ENCODE measurements around the gene SNX12. TPM values are rescaled to one million over a fixed set of nuclear protein-coding genes. Genes with fewer than 3 reads are reported as not detected.

Gene SNX12
- total RNA-seq, result 10 to 100 TPM; 16.5 to 51.0 (median 47.3) TPM
- polyA plus RNA-seq, result 10 to 100 TPM; 30.9 to 48.3 (median 47.2) TPM
- long read RNA-seq, donor 1, transcript SNX12-202 (4 exons, 2,376 nt), result major isoform, 5 of 29 reads
- long read RNA-seq, donor 1, partial matches to known transcripts, result 24 of 29 reads
- long read RNA-seq, donor 1, other reads (novel, unspliced or antisense), result 0 of 29 reads
- long read RNA-seq, donor 2, transcript SNX12-202 (4 exons, 2,376 nt), result major isoform, 8 of 8 reads
- long read RNA-seq, donor 2, partial matches to known transcripts, result 0 of 8 reads
- long read RNA-seq, donor 2, other reads (novel, unspliced or antisense), result 0 of 8 reads
- long read RNA-seq, donor 3, transcript SNX12-202 (4 exons, 2,376 nt), result major isoform, 8 of 8 reads
- long read RNA-seq, donor 3, partial matches to known transcripts, result 0 of 8 reads
- long read RNA-seq, donor 3, other reads (novel, unspliced or antisense), result 0 of 8 reads
- long read RNA-seq, donor 4, result 0 reads
- long read RNA-seq, donor 5, partial matches to known transcripts, result 0 of 4 reads
- long read RNA-seq, donor 5, other reads (novel, unspliced or antisense), result 0 of 4 reads
- long read RNA-seq, donor 6, transcript SNX12-202 (4 exons, 2,376 nt), result major isoform, 10 of 10 reads
- long read RNA-seq, donor 6, partial matches to known transcripts, result 0 of 10 reads
- long read RNA-seq, donor 6, other reads (novel, unspliced or antisense), result 0 of 10 reads
- long read RNA-seq, donor 7, transcript SNX12-202 (4 exons, 2,376 nt), result major isoform, 7 of 12 reads
- long read RNA-seq, donor 7, partial matches to known transcripts, result 5 of 12 reads
- long read RNA-seq, donor 7, other reads (novel, unspliced or antisense), result 0 of 12 reads
- long read RNA-seq, donor 8, transcript SNX12-202 (4 exons, 2,376 nt), result major isoform, 11 of 12 reads
- long read RNA-seq, donor 8, partial matches to known transcripts, result 0 of 12 reads
- long read RNA-seq, donor 8, other reads (novel, unspliced or antisense), result 0 of 12 reads
- long read RNA-seq, donor 9, transcript SNX12-202 (4 exons, 2,376 nt), result major isoform, 6 of 12 reads
- long read RNA-seq, donor 9, partial matches to known transcripts, result 6 of 12 reads
- long read RNA-seq, donor 9, other reads (novel, unspliced or antisense), result 0 of 12 reads
- long read RNA-seq, donor 10, transcript SNX12-202 (4 exons, 2,376 nt), result major isoform, 6 of 6 reads
- long read RNA-seq, donor 10, partial matches to known transcripts, result 0 of 6 reads
- long read RNA-seq, donor 10, other reads (novel, unspliced or antisense), result 0 of 6 reads

DNA sequence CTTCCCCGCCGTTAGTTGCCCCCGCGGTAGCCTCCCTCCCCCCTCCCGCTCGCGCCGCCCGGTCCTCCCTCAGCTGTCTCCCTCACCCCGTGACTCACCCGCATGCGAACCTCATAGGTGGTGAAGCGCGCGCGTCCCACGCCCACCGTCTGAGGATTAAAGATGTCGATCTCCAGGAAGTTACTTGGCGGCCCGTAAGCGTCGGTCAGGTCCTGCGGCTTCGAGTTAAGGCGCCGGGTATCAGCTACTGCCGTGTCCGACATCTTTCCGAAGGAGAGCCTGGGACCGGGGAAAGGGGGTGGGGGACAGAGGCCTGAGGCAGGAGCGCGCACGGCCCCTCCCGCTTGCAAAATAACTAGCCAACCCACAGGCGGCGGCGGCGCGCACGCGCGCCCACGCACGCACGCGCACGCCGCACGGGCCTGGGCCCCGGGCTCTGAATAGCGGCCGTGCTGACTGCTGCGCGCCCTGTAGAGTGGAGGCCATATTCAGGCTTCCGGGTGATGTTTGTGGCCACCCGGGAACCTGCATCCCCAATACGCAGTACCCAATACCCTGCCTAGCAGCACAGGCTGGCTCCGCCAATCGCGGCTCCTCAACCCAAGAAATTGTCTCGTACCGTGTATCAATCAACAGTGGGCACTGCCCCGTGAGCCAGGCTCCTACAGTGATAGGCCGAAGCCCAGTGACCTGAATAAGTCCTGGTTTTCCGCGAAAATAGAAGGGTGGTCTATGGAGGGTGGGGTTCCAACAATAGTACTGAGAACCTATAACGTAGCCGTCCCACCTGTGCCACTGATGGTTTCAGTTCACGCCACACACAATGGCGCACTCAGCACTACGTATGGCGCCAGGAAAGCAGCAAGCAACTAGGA, at the start of gene SNX12:
Gene SNX12 (minus strand): TSS at position 291 of the 875 bp plus-strand sequence. CDS start 28 bp downstream, at position 263.
- TF ChIP-seq, protein P1, sequence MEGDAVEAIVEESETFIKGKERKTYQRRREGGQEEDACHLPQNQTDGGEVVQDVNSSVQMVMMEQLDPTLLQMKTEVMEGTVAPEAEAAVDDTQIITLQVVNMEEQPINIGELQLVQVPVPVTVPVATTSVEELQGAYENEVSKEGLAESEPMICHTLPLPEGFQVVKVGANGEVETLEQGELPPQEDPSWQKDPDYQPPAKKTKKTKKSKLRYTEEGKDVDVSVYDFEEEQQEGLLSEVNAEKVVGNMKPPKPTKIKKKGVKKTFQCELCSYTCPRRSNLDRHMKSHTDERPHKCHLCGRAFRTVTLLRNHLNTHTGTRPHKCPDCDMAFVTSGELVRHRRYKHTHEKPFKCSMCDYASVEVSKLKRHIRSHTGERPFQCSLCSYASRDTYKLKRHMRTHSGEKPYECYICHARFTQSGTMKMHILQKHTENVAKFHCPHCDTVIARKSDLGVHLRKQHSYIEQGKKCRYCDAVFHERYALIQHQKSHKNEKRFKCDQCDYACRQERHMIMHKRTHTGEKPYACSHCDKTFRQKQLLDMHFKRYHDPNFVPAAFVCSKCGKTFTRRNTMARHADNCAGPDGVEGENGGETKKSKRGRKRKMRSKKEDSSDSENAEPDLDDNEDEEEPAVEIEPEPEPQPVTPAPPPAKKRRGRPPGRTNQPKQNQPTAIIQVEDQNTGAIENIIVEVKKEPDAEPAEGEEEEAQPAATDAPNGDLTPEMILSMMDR (IDR thresholded peaks at IDR 0.05), result peak in 2 of 7 experiments; percentile 23 to 24
- TF ChIP-seq POLR2AphosphoS5 (IDR thresholded peaks at IDR 0.05), result peak; percentile 28 to 83 (median 68)
- no peak for TF ChIP-seq POLR2A (IDR thresholded peaks at IDR 0.05)
- TF ChIP-seq EP300 (IDR thresholded peaks at IDR 0.05), result no peak
- Histone ChIP-seq H3K4me1 (peaks cover 0 to 17% (median 6%) of the 10 kb centered on the region in 4 donors), H3K27me3 (peaks cover 0 to 4% (median 0%) of the 10 kb centered on the region in 3 donors), H3K27ac (peak within 1 kb of the TSS; percentile 81 to 90 (median 84)), H3K9me3 (no peaks in the 10 kb centered on the region), H3K4me3 (peak within 1 kb of the TSS; percentile 54 to 63 (median 59)), H3K36me3 (no peaks in the 10 kb centered on the region)
- intact Hi-C loops (cut with DNase I; ENCODE audit: low total_unique reads), result no loop called here
- DNase-seq, result peak; percentile 90 to 96
- 1 to 38% (median 7%) methylated on average over 20 to 73 of the region's 73 CpGs for WGBS, 5 donors

DNA sequence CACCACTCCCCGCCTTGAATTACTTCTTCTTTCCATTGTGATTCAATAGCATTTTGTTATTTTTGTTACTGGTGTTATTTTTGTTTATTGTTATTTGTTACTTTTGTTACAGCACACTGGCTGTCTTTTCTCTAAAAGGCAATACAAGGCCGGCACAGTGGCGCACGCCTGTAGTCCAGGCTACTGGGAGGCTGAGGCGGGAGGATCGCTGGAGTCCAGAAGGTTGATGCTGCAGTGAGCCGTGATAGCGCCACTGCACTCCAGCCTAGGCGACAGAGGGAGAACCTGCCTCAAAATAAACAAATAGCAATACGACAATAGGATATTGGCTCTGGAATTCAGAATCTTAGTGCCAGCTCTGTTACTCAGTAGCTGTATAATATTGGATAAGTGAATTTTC, 49.2 kb upstream of the SNX12 start:
- intact Hi-C loops (cut with DNase I; ENCODE audit: low total_unique reads), result no loop called here

DNA sequence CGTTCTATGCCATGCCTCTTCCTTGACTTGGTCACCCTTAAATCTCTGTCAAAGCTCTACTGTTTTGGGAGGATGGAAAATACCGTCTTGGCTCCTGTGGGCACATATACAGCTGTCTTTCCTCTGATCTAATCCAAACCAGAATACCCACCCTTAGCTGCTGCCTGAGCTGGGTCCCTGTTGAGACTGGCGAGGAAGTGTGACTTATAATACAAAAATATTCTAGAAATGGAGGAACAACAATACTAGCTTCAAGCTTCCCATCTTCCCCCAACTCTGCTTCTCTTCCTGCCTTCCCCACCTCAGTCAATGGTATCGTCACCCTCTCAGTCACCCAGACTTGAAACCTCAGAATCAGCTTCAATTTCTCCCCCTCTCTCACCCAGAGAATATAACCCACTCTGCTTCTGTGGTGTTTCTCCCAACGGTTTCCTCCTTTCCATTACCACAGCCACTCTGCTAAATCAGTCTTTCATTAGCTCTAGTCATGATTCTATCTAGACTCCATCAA, 43.8 kb upstream of the SNX12 start:
- TF ChIP-seq EP300 (IDR thresholded peaks at IDR 0.05), result no peak
- TF ChIP-seq POLR2AphosphoS5 (IDR thresholded peaks at IDR 0.05), result no peak
- TF ChIP-seq POLR2A (IDR thresholded peaks at IDR 0.05), result no peak
- TF ChIP-seq, protein P1 (IDR thresholded peaks at IDR 0.05), result no peak
- Histone ChIP-seq H3K27ac (peak overlapping the region; percentile 10 to 71 (median 51)), H3K27me3 (no peaks in the 10 kb centered on the region), H3K4me1 (no peaks in the 10 kb centered on the region), H3K36me3 (no peaks in the 10 kb centered on the region), H3K9me3 (no peaks in the 10 kb centered on the region), H3K4me3 (no peak overlapping the region)
- 51 to 59% (median 53%) methylated on average over 5 of the region's 5 CpGs for WGBS, 5 donors
- intact Hi-C loops (cut with DNase I; ENCODE audit: low total_unique reads), result no loop called here
- DNase-seq, result no peak

More for the DNA sequence above, 49.2 kb upstream of the SNX12 start:
- DNase-seq, result no peak
- no peak overlapping the region for H3K27ac ChIP-seq
- H3K4me3 ChIP-seq, result no peak overlapping the region
- TF ChIP-seq POLR2A (IDR thresholded peaks at IDR 0.05), result no peak
- TF ChIP-seq EP300 (IDR thresholded peaks at IDR 0.05), result no peak
- no peak for TF ChIP-seq POLR2AphosphoS5 (IDR thresholded peaks at IDR 0.05)
- TF ChIP-seq, protein P1 (IDR thresholded peaks at IDR 0.05), result no peak
- peaks cover 0 to 23% (median 18%) of the 10 kb centered on the region in 4 donors for H3K36me3 ChIP-seq
- WGBS, 5 donors, result 71 to 82% (median 79%) methylated on average over 9 to 10 of the region's 10 CpGs
- no peaks in the 10 kb centered on the region for H3K27me3 ChIP-seq
- no peaks in the 10 kb centered on the region for H3K9me3 ChIP-seq
- peaks cover 0 to 25% (median 12%) of the 10 kb centered on the region in 4 donors for H3K4me1 ChIP-seq

Measured in stomach (tissue), 19 donors.